IPS-NIHi7 (cell line): ENCODE results near the gene FBXW7.
A peak's percentile ranks its signal among the peaks of the same experiment; 100 is the strongest.
"Not testable (repeated sequence)": the region's sequence is repeated elsewhere in the genome, so short reads cannot be mapped to it uniquely, and the experiment has no call there.

ENCODE experiments used
- DNase-seq: peaks from one replicate; pipeline ENCODE4 v3.0.0; 2012; ENCODE audit warnings: mixed read lengths; ENCODE audit errors: extremely low spot score

Gene FBXW7, protein sequence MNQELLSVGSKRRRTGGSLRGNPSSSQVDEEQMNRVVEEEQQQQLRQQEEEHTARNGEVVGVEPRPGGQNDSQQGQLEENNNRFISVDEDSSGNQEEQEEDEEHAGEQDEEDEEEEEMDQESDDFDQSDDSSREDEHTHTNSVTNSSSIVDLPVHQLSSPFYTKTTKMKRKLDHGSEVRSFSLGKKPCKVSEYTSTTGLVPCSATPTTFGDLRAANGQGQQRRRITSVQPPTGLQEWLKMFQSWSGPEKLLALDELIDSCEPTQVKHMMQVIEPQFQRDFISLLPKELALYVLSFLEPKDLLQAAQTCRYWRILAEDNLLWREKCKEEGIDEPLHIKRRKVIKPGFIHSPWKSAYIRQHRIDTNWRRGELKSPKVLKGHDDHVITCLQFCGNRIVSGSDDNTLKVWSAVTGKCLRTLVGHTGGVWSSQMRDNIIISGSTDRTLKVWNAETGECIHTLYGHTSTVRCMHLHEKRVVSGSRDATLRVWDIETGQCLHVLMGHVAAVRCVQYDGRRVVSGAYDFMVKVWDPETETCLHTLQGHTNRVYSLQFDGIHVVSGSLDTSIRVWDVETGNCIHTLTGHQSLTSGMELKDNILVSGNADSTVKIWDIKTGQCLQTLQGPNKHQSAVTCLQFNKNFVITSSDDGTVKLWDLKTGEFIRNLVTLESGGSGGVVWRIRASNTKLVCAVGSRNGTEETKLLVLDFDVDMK

DNA sequence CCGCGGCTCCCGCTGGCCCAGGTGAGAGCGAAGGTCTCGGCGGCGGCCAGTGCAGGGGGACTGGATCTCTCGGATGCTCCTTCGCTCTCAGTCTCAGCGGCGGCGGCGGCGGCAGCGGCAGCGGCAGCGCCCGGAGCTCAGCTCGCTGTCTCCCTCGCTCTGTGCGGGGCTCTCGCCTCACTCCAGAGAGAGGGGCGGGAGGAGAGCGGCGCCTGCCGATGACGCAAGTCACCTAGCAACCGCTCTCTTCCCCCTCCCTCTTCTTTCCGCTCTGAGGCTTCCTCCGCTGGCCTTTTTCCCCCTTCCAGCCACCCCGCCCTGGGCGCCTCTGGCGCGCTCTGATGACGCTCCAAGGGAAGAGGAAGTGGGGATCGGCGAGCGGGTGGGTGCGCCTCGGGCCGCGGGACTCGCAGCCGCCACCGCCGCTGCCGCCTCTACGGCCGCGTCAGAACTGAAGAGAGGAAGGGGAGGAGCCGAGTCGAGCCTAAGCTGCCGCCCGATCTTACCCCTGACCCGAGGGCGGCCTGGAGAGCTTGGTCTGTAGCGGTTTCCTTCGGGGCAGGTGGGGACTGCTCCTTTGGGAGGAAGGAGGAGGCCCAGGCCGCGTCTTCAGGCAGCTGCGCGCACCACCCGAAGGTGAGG is at the start of gene FBXW7:
Gene FBXW7 (minus strand): TSS at position 190 of the 642 bp plus-strand sequence. CDS start 124,289 bp downstream, outside the sequence.
- peak; percentile 98 for DNase-seq

DNA sequence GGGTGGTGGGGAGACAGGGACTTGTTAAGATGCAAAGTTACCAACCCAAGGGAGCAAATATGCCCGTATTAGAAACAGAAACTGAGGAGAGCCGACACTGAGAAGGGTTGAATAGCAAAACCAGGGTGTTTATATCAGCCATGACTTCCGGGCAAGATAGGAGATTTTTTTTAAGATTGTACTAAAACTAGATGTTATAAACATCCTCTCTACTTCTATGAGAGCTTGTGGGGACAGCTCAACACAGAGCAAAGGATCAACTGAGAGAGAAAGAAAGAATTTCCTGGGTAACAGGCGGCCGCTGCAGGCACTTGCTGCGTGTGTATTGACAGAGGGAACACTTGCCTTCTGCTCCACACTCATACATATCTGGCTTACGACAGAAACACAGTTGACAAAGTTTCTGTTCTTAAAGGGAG is 49.1 kb upstream of the FBXW7 start:
- DNase-seq: no peak

DNA sequence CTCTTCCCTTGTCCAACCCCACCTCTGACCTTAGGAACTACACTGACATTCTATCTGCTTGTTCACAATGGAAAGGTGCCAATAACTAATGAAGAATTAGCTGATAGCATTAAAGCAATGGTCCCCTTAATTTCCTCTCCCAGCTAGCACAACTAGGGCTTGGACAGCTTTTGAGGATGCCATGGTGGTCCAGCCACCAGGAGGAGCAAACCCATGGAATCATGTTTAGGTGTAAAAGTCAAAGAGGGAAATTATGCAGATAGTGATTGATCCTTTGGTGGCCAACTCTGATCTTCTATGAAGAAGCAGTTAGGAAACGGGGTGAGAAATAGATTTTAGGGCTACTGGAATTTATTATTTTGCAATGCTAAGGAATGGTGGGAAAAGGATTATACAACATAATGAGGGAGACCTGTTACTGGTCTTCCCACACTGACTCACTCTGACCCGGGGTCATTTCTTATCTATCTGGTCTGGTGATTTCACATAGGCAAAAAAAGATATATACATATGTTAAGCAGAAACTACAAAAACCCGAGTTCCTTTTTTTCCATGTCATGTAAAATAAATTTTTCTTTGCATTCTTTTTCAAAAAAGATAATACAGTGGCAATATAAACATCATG is 45.8 kb upstream of the FBXW7 start:
- DNase-seq: peak; percentile 35

GRCh38 chr4:152579916-152580315 is 44.0 kb upstream of the FBXW7 start:
- DNase-seq: no peak

GRCh38 chr4:152579107-152579764 is 43.3 kb upstream of the FBXW7 start:
- no peak for DNase-seq

DNA sequence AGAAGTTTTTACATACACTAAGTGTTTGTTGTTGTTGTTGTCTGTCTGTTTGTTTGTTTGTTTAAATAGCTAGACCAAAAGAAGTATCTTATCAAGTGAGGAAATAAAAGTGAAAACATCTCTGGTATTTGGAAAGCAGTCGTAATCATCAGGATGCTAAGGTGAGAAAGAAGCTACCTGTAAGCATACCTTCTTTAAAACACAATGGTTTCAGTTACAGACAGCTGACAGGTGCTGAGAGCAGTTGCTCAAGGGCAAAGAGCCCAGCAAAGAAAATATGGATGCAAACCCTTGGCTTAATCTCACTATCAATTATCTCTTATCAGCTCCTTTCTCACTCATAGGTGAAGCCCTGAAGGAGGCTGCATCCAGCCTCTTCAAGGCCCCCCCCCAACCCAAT is 42.8 kb upstream of the FBXW7 start:
- DNase-seq: no peak

- DNase-seq: no peak
Measured at GRCh38 chr4:152577708-152578396, 42.0 kb upstream of the FBXW7 start.

GRCh38 chr4:152575533-152575932 is 39.6 kb upstream of the FBXW7 start:
- DNase-seq: no peak

DNA sequence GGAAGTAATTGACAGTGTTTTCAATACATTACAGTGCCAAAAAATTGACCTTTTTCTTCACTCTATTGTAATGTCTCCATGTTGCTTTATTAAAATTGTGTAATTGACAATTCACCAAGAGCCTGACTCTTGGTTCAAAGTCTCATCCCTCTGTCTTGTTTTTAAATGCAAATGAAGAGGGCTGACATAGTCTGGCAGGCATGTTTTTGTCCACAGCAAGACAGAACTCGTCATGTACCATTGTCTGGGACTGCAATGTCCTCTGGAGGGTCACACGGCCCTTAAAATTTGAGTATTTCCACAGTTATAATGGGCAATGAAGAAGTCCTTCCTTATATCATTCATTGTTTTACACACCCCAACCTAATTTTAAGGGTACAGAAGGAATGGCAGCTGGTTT is 38.0 kb upstream of the FBXW7 start:
- DNase-seq: no peak

GRCh38 chr4:152572417-152573086 is 36.7 kb upstream of the FBXW7 start:
- DNase-seq: no peak

- DNase-seq: no peak
Measured at GRCh38 chr4:152571770-152572169, 35.9 kb upstream of the FBXW7 start.

DNA sequence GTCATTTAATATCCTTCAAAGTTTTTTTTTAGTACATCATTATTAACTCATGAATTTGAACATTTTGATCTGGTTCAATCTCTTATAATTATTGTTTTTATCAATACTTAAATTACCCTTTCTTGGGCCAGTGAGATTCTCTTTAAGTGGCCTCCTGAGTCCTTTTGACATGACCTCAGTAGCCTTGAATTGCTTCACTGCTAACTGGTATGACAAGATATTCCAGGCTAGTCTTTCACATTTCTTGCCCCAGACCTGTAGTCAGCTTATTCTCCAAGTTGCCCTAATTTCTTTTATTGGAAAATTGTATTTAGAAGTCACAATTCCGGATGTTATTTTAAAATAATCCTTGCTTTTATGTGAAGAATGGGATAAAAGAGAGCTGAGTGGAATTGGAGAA is 35.4 kb upstream of the FBXW7 start:
- no peak for DNase-seq

DNA sequence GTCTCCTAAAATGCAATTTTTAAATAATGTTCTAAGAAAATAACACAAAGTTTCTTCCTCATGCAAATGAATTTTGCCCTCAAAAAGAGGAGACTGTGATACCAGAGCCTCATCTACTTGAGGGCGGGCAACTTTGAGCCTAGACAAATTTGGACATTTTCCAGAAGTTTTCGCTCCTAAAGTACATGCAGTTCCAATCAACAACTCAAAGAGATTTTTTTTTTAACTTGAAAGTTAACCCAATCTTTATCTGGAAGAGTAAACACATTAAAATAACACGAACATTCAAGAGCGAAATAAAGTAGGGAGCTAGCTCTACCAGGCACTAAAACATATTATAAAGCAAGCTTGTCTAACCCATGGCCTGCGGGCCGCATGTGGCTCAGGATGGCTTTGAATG is 29.4 kb upstream of the FBXW7 start:
- no peak for DNase-seq

DNA sequence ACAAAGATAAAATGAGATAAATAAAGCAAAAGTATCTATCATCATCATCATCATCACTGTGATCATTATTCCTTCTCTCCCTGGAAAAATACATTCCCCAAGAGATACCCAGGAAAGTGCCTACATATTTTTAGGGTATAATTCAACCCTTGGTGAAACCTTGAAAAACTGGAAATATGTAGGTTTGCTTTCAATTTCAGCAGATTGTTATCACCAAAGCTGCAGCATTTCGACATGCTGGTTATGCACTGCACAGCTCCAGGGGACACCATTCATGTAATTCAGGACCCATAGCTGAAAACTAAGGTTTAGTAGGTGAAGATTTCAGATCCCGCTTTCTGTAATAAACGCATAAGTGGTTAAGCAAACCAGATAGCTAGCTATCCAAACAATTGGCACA is 28.4 kb upstream of the FBXW7 start:
- no peak for DNase-seq

DNA sequence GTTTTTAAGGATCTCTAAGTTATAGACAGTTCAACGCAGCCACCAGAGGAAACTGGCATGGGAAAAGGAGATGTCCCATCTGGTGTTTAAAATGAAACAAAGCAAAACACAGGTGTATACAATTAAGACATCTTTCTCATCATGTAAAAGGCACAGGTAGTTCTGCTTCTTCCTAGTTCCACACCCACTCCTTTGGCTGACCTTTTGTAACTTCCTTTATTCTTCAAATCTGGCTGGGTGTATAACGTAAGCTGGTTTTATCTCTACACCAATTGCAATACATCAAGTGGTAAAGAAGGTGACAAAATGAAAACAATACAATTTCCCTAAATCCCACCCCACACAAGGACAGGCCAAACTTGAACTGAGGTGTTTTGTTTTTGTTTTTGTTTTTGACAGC is 27.3 kb upstream of the FBXW7 start:
- DNase-seq: no peak

DNA sequence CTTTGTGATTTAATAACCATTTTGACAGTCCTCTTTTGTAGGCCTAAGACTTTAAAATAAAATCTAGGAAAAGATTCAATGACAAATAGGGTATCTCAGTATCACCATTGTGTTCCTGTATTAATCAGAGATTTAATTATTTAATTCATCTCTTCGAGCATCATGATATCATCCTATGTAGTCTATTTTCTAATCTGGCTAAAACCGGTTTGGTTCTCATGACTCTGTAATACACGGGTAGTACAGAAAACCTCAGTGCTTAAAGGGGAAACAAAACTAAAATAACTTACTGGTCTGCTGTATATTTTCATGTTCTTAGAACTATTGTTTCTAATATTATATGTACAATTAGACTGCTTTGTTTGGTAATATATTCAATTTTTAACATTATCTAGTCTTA is 23.7 kb upstream of the FBXW7 start:
- DNase-seq: no peak

DNA sequence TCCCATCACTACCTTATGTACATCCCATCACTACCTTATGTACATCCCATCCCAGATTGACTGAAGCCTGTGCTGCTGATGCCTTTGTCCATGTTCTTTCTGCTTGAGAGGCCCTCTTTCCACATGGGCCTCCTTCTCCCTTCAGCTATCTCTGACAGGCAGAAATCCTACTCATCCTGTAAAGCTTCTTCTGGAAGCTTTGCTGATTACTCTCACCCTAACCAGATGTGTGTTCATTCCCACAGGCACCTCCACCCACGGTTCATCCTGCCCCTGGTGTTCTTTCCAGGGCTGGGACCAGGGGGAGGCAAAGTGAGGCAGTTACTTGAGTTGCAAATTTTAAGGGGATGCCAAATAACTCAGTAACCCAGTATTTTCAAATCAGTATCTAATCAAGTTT is 22.5 kb upstream of the FBXW7 start:
- DNase-seq: no peak

DNA sequence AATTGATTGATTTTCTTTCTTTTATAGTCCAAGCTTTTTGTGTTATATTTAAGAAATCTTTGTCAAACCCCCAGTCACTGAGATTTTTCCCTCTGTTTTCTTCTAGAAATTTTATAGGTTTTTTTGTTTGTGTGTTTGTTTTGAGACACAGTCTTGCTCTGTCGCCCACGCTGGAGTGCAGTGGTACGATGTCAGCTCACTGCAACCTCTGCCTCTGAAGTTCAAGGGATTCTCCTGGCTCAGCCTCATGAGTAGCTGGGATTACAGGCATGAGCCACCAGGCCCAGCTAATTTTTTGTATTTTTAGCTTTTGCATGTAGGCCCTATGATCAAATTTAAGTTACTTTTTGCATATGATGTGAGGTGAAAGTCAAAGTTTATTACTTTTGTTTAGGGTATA is 20.9 kb upstream of the FBXW7 start:
- no peak for DNase-seq

DNA sequence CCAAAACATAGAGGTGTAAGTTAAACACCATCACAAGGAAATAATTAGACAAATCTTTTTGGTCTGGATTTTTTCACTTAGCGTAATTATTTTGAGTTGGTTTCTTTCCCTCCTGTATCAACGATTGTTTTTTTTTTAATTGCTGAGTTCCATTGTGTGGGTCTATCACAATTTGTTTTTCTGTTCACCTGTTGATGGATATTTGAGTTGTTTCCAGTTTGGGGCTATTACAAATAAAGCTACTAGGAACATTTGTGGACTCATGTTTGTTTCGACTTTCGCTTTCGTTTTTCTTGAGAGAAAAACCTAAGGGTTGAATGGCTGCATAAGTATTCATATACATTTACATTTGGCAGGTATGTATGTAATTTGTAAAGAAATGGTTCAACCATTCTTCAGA is 20.4 kb upstream of the FBXW7 start:
- no peak for DNase-seq

DNA sequence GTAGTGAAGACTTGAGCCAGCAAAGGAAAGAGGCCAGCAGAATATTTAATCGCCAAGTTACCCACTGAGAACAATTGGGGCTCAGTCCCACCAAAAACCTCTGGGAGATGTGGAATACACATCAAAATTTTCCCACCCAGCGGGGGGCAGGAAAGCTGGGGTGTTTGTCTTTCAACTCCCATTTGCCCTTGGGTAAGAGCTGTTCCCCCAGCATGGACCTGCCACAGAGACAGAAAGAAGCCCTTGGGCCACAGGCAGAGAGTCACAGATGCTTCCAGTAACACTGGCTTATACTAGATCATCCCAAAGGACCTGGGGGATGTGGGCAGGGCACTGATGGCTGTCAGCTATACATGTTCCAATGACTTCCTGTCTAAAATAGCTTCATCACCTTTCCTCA is 18.9 kb upstream of the FBXW7 start:
- DNase-seq: no peak

- DNase-seq: not testable (repeated sequence)
Measured at GRCh38 chr4:152550687-152551086, 14.8 kb upstream of the FBXW7 start.
